ENCODE measurements around the gene FBXL17.
A peak's percentile ranks its signal among the peaks of the same experiment; 100 is the strongest.
"Not testable (repeated sequence)": the region's sequence is repeated elsewhere in the genome, so short reads cannot be mapped to it uniquely, and the experiment has no call there.

FBXL17 gene

DNA sequence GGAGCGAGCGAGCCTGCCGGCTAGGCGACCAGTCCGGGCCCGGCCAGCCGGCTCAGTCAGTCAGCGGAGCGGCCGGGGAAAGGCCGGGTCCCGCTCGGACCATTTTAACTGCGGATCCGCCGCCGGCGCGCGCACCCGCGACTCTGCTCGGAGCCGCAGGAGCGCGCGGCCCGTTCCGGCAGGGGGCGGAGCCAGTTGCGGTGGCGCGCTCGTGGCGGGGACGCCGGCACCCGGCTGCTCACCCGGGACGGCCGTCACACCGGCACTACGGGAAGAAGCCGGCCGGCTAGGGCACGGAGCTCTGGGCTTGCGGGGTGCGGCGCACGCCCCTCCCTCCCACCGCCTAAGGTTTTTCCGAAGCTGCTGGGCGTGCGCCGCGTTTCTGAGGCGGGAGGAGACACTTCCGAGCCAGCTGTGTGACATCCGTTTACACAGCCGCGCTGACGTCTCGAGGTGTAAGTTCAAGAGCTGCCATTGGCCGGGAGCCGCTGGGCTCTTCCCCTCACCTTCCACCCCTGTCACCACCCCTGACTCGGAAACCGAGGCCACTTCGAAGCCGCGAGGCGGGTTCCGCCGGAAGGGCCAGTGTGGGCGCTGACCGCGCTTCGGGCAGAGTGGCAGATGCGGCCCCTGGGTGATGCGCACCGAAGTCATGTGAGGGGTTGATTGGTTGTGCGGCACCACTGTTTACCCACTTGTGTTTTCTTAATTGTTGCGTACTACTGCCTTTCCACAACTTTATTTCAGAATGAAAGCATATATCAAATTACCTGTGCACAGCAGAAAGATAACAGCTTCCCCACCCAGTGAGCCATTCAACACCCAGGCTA lies at the start of gene FBXL17:
TSS of gene FBXL17 (minus strand) at position 145 of the 830 bp plus-strand sequence.
- peak; percentile 96 for DNase-seq

DNA sequence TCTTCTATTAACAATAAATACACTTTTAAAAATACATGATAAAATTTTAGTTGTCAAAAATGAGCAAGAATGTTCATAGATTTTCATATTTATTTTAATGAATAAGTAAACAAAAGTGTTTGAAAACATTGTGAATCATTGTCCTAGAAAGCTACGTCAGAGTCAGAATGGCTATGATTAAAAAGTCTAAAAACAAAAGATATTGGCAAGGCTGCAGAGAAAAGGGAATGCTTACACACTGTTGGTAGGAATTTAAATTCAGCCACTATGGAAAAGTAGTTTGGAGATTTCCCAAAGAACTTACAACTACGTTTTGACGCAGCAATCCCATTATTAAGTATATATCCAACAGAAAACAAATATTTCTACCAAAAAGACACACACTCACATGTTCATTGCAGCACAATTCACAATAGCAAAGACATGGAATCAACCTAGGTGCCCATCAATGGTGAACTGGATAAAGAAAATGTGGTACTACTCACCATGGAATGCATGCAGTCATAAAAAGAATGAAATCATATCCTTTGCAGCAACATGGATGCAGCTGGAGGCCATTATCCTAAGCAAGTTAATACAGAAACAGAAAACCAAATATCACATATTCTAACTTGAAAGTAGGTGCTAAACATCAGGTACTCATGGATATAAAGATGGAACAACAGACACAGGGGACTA lies 49.2 kb upstream of the FBXL17 start:
- DNase-seq, result no peak

DNA sequence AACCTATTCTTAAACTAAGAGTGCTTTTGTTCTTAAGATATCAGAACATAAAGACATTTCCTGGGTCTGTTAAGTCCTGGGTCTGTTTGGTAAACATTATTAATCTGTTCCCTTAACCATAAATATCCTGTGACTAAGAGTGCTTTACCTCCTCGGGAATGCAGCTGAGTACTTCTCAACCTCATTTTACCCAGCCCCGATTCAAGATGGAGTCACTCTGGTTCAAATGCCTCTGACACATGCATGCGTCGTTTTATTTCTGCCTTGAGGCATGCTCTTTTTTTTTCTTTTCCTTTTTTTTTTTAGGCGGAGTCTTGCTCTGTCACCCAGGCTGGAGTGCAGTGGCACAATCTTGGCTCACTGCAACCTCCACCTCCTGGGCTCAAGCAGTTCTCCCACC lies 39.8 kb upstream of the FBXL17 start:
- DNase-seq, result no peak

DNA sequence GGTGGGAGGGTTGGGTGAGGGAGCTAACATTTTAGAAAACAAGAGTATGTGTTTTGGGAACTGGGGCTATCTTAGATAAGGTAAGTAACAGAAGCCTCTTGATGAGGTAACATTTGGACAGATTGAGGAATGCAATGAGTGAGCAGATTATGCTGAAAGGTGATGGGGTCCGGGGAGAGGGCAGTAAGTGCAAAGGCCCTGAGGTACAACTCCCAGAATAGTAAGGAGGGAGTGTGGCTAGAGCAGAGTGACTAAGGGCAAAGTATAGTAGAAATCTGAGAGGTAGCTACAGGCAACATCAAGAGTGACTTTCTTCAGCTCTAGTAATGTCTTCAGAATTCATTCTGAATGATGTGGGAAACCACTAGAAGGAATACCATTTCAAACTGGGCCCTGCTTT lies 38.9 kb upstream of the FBXL17 start:
- DNase-seq, result no peak

DNA sequence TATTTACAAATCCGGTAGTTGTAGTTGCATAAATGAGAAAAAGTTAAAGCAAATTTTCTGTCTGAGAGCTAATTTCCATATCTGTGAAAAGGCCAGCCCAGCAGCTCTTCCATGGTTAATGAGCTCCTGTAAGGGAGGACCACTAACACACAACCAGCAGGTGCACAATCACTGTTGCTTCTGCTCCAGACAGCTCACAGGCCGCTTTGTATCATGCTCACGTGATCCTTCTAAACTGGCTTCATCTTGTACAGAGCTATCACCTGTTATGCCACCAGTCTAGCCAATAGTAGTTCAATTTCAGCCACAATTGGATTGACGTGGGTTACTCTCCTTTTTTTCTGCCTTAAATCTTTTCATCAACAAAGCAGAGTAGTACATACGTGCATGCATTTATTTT lies 38.3 kb upstream of the FBXL17 start:
- no peak for DNase-seq

DNA sequence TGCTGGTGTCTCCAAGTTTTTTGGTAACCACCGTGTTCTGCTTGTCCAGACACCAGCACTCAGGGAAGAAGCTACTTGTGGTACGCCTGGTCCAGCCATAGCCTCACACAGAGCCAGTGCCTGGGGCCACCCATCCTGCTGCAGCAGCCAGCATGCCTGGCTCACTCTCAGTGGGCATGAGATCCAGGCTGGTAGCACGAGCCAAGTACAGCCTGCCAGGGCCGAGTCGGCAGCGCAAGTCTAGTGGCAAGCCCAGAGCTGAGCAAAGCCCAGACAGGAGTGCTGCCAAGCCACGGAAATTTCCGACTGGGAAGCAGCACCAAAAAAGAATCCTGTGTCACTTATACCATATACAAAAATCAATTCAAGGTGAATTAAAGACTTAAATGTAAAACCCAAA lies 36.3 kb upstream of the FBXL17 start:
- no peak for DNase-seq

DNA sequence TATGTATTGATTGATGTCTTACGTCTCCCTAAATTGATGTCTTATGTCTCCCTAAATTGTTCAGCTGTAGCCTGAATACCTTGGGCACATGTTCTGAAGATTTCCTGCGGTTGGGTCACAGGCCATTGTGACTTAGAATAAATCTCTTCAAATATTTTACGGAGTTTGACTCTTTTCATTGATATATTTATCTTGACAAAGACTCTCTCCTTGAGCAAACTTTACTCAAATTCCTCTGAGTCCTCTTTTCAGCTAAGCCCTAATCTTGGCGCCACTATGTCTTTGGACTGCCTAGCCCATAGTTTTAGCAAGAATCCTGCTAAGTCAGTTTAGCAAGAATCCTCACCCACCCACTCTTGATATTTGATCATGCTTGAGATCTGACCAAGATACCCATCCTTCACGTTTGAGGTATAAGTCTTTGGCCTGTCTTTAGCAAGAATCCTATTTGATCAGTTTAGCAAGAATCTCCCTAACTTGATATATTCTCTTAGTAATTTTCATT lies 35.3 kb upstream of the FBXL17 start:
- DNase-seq, result no peak

DNA sequence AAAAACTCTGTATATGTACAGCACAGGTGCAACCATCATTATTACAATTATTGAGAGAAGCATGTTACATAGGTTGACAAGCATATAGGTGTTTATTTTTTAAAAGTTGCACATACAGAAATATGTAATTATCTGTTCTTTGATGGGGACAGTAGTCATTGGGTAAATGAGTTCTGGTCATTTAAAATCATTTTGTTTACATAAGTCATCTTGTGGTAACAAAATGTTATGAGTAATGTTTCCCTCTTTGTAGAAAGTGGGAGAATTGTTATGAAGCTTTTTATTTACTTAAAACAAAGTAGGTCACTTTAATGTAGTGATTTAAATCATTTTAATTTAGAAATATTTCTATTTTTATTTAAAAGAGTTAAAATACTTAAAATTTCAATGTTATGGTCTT lies 33.8 kb upstream of the FBXL17 start:
- no peak for DNase-seq

DNA sequence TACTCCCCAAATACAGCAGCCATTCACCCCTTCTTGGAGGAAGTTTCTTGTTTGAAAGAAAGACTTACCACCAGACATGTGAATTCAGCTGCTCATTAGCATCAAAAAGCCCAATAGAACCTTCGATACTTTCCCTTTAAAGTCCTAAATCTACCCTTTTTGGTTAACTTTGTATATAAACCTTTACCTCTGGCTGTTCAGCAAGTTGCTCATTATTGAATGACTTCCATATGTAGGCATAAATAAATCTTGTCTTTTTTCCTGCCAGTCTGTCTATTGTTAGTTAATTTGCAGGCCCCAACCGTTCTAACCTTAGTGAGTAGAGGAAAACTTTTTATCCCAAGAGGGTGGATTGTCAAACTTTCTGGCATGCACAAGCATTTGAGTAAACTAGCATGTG lies 27.9 kb upstream of the FBXL17 start:
- no peak for DNase-seq

DNA sequence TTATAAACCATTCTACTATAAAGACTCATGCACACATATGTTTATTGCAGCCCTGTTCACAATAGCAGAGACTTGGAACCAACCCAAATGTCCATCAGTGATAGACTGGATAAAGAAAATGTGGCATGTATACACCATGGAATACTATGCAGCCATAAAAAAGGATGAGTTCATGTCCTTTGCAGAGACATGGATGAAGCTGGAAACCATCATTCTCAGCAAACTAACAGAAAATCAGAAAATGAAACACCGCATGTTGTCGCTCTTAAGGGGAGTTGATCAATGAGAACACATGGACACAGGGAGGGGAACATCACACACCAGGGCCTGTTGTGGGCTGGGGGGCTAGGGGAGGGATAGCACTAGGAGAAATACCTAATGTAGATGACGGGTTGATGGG lies 23.3 kb upstream of the FBXL17 start:
- not testable (repeated sequence) for DNase-seq

DNA sequence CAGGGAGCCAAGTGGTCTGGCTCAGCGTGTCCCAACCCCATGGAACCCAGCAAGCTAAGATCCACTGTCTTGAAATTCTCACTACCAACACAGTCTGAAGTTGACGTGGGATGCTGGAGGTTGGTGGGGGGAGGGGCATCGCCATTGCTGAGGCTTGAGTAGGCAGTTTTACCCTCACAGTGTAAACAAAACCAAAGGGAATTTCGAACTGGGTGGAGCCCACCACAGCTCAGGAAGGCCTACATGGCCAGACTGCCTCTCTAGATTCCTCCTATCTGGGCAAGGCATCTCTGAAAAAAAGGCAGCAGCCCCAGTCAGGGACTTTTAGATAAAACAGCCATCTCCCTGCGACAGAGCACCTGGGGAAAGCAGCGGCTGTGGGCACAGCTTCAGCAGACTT lies 17.1 kb upstream of the FBXL17 start:
- peak; percentile 36 for DNase-seq

DNA sequence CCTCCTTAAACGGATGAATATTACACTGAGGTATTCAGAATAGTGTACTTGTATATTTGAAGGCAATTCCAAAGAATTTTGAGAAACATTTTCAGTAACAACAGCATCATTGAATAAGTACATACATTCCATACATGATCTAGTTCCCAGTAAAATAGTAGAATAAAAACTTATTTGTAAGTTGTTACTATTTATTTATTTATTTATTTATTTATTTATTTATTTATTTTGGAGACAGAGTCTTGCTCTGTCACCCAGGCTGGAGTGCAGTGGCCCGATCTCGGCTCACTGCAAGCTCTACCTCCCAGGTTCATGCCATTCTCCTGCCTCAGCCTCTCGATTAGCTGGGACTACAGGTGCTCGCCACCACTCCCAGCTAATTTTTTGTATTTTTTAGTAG lies 14.9 kb upstream of the FBXL17 start:
- DNase-seq, result not testable (repeated sequence)

DNA sequence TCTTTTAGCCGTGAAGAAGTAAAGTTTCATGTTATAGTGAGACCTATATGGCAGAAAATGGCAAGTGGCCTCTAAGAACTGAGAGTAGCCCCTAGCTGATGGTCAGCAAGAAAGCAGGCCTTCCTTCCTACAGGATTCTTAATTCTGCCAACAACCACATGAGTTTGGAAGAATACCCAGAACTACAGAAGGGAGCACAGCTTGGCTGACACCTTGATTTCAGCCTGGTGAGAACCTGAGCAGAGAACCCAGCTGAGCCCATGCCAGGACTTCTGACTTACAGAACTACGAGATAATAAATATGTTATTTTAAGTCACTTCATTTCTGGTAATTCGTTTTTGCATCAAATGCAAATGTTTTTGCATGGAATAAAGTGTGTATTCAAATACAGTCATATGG lies 5.9 kb upstream of the FBXL17 start:
- DNase-seq, result no peak

DNA sequence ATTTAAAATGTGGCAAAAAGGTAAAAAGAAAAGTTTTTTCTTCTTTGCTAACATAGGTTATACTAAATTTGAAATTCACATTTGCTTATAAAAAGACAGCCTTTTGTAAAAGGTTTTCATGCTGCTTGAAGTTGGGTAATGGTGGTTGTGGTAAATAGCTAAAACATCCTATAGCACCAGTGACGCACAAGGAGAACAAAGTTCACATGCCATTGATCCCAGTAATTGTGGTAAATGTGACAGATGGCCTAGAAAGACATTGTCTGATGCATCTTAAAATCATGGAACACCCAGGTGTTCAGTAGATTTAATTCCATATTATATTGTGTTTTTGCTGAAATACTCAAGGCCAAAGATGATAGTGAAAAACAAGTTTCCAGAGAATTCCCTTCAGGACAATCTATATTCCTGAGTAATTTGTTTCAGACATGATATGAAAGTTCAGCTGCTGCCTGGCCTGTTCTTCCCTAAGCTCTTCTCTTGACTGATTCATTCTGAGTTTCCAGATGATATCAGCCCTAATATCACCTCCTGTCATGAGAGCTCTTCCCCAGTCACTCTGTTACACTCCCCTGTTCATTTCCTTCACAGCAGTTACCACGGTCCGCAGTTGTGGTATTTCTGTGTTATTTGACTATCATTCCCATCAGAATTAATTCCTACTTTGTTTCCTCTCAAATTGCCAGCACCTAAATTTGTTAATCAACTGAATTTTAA lies 4.6 kb upstream of the FBXL17 start:
- no peak for DNase-seq

DNA sequence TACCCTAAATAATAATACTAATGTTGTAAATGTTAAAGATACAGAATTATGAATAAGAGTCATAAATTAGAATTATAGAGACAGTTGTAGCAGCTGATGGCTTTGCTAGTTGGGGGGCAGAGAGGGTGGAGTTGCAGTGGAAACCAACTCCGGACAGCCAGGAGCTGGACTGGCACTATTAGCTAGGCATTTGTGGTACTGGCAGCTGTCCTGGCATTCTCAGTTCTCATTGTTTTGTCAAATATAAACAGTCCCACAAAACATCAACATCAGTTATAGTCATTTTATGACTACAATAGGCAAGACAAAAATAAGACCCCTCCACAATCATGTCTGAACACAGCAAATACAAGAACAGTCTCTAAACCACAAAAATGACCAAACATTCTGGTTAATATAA lies 2.8 kb upstream of the FBXL17 start:
- DNase-seq, result no peak

DNA sequence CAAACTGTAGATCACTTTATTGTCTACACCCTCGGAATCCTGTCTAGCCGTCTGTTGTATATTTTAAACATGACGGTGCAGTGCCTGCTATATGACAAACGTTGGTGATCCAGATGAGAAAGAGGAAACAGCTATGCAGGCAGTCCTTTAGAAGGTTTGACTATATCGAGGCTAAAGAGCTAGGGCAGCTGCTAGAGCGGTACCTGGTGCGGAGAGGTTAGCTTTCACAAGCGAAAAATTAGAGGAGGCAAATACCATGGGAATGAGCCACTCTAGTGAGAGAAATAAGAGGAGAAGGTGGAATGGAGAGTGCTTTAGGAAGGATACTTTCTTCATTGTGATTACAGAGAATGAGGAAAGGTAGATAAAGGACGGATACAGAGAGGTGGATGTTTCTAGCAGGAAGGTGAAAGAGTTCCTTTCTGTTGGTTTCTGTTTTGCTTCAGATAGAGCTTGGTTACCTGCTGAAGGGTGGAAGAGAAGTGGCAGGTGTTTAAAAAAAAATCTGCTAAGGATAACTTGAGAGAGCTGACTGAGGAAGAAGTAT lies 959 bp upstream of the FBXL17 start:
- DNase-seq, result no peak

DNA sequence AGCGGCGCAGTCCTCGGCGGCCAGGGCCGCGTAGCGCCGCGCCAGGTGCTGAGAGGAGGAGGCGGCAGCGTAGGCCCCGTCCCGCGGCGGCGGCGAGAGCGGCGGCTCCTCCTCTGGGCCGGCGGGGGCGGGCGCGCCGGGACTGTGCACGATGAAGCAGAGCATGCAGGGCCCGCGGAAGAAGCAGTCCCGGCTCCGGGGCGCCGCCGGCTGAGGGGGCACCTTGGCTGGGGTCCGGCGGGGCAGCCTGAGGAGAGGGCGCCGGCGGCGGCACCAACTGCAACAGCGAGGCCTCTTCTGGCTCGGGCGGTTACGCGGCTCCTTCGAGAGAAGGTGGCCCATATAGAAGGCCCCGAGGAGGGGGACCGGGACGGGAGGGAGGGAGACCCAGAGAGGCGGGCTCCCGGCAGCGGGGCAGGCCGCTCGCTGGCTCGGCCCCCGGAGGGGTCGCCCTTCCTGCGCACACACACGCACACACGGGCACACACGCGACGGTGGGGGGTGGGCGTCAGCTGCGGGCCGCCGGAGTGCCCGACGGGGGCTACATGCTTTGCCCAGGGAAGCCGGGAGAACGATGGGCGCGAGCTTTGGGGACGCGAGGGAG lies 446 bp downstream of the FBXL17 start:
- peak; percentile 73 for DNase-seq

DNA sequence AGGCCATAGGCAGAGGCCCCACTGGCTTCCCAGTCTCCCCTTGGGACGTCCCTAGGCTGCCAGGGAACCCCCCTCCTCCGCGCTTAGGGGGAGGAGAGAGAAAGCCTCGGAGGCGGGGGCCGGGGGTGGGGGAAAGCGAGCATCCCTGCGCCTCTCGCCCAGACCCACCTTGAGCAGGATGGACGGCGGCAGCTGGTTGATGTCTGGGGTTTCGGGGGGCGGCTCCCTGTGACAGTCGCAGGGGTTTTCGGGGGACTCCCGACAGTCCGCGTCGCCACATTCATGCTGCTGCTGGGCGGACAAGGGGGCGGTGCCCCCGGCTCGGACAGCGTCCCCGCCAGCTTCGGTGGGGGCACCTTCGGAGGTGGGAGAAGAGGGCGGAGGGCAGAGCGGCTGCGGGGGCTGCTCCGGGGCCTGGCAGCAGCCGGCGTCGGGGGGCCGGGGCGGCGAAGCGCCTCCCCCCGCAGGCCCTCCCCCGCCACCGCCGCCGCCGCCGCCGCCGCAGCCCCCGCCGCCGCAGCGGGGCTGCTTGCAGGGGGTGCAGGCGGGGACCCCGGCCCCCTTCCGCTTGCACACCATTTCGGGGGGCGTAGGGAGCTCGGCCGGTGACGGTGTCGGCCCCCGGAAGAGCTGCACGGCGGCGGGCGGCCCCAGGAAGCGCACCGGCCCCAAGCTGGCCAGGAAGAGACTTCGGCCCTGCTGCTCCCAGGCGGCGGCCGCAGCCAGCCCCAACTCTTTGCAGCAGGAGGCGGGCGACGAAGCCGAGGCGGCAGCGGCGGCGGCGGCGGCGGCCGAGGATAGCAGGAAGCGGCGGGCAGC lies 1.2 kb downstream of the FBXL17 start:
- DNase-seq, result peak; percentile 39

DNA sequence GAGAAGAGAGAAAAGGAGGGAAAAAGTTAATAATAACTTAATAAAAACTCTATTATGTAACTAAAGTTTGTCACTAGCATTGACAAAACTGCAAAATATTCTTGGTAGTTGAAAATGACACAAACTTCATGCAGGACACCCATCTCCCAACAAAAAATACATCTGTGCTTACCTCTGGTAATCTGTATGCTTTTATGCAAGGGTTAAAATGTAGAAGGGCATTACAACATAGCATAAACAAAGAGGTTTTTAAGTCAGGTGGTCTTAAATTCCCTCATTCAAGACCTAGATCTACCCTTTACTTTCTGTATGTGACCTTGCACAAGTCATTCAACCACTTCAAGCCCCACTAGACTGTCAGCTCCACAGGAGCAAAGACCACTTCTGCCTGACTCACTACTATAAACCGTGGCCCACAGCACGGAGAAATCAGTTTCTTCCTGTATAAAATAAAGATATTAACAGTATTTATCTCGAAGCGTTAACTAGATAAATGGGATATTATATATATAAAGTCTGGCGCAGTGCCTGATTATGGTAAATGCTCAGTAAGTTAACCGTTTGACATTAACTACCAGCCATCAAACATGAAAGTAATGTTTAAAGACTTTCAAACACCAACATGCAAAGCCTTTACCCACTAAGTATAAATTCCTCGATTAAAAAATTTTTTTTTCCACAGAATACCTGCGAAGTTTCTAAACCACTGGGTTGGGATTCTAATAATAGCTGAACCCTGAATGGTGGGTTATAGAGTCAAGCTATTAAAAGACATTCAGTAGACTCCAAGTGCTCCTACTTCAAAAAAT lies 2.0 kb downstream of the FBXL17 start:
- DNase-seq, result peak; percentile 38

DNA sequence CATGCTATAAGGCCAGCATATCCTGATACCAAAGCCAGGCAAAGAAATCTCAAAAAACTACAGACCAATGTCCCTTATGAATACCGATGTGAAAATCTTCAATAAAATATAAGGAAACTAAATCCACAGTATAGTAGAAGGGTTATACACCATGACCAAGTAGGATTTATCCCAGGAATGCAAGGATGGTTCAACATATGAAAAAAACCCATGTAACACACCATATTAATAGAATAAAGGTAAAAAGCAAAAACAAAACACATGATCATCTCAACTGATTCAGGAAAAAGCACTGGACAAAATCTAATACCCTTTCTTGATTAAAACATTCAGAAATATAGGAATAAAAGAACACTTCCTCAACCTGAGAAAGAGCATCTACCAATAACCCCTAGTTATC lies 6.1 kb downstream of the FBXL17 start:
- no peak for DNase-seq

DNA sequence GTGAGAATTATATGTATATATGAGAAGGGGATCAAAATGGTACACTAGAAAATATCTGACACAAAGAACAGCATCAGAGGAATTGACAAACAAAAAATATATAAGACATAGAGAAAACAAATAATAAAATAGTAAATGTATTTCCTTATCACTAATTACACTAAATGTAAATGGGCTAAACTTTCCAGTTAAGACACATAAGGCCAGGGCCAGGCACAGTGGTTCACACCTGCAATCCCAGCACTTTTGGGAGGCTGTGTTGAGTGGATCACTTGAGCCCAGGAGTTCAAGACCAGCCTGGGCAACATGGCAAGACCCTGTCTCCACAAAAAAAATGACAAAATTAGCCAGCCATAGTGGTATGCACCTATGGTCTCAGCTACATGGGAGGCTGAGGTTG lies 8.5 kb downstream of the FBXL17 start:
- DNase-seq, result no peak

Data from hematopoietic multipotent progenitor cell treated with erythropoietin and hydrocortisone succinate and interleukin-3 and kit ligand, for 8 days (in vitro differentiated cells).